ENCODE results near the gene PFKP.

The PFKP gene

DNA sequence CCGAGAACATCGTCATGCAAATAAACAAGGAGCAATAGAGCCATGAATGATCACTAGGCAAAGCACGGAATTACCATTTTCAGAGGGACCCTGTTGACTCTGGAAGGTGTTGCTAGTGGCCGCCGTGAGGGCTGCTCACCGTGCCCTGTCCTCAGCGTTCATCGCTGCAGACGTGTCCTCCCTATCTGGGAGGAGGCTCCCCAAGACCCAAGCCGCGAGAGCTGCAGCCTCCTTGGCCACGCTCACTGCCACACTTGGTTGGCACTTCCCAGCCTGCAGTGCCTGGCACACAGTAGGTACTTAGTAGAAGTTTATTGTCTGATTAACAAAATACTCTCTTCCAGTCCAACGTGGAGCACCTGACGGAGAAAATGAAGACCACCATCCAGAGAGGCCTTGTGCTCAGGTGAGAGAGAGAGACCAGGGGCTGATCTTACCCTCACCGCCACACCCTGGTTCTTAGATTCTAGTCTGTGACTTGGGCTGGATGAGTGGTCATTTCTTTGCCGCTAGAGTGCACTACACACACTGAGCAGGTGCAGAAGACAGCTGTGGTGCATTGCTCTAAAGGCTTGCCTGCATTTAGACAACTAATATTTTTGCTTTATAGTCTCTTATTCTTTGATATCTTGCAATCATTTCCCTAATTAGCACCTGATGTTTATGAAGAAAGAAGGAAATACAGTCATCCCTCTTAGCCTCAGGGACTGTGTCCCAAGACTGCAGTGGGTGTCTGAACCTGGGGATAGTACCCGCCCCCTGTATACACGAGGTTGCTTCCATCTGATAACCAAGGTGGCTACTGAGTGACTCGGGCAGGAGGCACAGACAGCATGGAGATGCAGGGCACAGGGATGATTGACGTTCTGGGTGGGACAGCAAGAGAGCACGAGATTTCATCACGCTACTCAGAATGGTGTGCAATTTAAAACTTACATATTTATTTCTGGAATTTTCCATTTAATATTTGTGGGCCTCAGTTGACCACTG is 65.0 kb downstream of the PFKP start:
- DNase-seq, result no peak
- H4K8ac ChIP-seq (ENCODE audit: low read depth, low read length), result no peak overlapping the region
- no peak overlapping the region for H3K27ac ChIP-seq (ENCODE audit: low read depth, low read length)
- H3K79me2 ChIP-seq (ENCODE audit: control insufficient read depth, insufficient read depth, low read length), result no peaks in the 10 kb centered on the region
- no peak overlapping the region for H4K5ac ChIP-seq (ENCODE audit: low read length)
- no peak overlapping the region for H3K9ac ChIP-seq (ENCODE audit: low read length)
- H3K36me3 ChIP-seq (ENCODE audit: control insufficient read depth, insufficient read depth, low read length), result peaks cover 20% of the 10 kb centered on the region
- H2BK5ac ChIP-seq (ENCODE audit: low read length), result no peak overlapping the region
- no peak overlapping the region for H3K18ac ChIP-seq (ENCODE audit: low read length)
- H3K4me2 ChIP-seq (ENCODE audit: low read length), result no peak overlapping the region
- H3K27me3 ChIP-seq (ENCODE audit: insufficient read depth, low read length, poor library complexity), result no peaks in the 10 kb centered on the region
- no peak overlapping the region for H2AK5ac ChIP-seq (ENCODE audit: low read length)
- no peak overlapping the region for H3K4me3 ChIP-seq (ENCODE audit: low read length)
- H2BK15ac ChIP-seq (replicated peaks; ENCODE audit: low read depth), result no peak overlapping the region
- H3K4me1 ChIP-seq (ENCODE audit: control insufficient read depth, low read depth, low read length), result no peaks in the 10 kb centered on the region
- no peaks in the 10 kb centered on the region for H3K79me1 ChIP-seq (ENCODE audit: low read length)
- no peak overlapping the region for H3K4ac ChIP-seq (ENCODE audit: low read depth, low read length)
- no CpG with 5 or more reads among the region's 22 CpGs for WGBS (ENCODE audit: extremely low coverage, insufficient coverage, low lambda C conversion rate)
- H3K23ac ChIP-seq (ENCODE audit: low read length), result no peak overlapping the region
- H2BK120ac ChIP-seq (ENCODE audit: low read depth, low read length), result no peak overlapping the region
- no peak overlapping the region for H3K56ac ChIP-seq (ENCODE audit: low read length)

DNA sequence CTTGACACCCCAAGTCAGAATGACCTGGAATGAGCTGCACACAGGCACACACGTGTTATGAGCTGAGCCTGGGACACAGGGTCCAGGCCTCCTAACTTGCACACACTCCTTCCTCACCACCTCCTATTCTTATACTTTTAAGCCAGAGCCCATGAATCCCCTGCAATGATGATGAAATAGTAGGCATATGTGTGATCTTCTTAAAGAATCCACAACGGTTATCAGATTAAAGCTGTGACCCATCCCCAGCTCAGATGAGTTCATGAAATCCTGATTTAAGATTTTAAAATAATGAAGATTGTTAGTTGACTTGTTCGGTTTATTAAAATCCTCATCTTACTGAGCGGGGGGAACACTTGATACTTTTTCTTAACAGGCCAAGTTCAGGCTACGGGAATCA is 66.6 kb downstream of the PFKP start:
- no peak overlapping the region for H3K18ac ChIP-seq (ENCODE audit: low read length)
- no peaks in the 10 kb centered on the region for H3K79me2 ChIP-seq (ENCODE audit: control insufficient read depth, insufficient read depth, low read length)
- H3K4ac ChIP-seq (ENCODE audit: low read depth, low read length), result no peak overlapping the region
- no peak overlapping the region for H3K4me3 ChIP-seq (ENCODE audit: low read length)
- no peak overlapping the region for H3K23ac ChIP-seq (ENCODE audit: low read length)
- no peaks in the 10 kb centered on the region for H3K79me1 ChIP-seq (ENCODE audit: low read length)
- no peak overlapping the region for H3K9ac ChIP-seq (ENCODE audit: low read length)
- H3K27me3 ChIP-seq (ENCODE audit: insufficient read depth, low read length, poor library complexity), result no peaks in the 10 kb centered on the region
- H3K4me2 ChIP-seq (ENCODE audit: low read length), result no peak overlapping the region
- H4K8ac ChIP-seq (ENCODE audit: low read depth, low read length), result no peak overlapping the region
- no peak overlapping the region for H2BK120ac ChIP-seq (ENCODE audit: low read depth, low read length)
- H2BK5ac ChIP-seq (ENCODE audit: low read length), result no peak overlapping the region
- peaks cover 27% of the 10 kb centered on the region for H3K36me3 ChIP-seq (ENCODE audit: control insufficient read depth, insufficient read depth, low read length)
- WGBS (ENCODE audit: extremely low coverage, insufficient coverage, low lambda C conversion rate), result no CpG with 5 or more reads among the region's 5 CpGs
- no peaks in the 10 kb centered on the region for H3K4me1 ChIP-seq (ENCODE audit: control insufficient read depth, low read depth, low read length)
- H3K56ac ChIP-seq (ENCODE audit: low read length), result no peak overlapping the region
- H3K27ac ChIP-seq (ENCODE audit: low read depth, low read length), result no peak overlapping the region
- no peak overlapping the region for H4K5ac ChIP-seq (ENCODE audit: low read length)
- H2BK15ac ChIP-seq (replicated peaks; ENCODE audit: low read depth), result no peak overlapping the region
- H2AK5ac ChIP-seq (ENCODE audit: low read length), result no peak overlapping the region
- DNase-seq, result no peak

DNA sequence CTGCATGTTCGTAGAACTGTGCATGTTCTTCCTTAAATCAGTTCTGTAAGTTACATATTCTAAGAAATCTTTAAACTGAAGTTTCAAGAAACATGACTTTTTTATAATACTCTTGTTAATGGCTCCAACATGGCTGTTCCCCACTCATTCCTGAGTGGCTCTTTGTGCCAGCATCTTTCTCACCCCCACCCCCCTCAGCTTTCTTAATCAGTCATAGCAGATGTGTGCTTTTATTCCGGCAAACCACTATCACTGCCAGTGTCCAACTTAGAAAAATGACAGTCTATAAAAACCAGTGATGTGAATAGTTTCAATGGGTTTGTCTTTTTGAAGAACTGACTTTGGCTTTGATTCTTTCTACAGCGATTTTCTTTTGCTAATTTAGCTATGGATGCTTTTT is 67.7 kb downstream of the PFKP start:
- peaks cover 27% of the 10 kb centered on the region for H3K36me3 ChIP-seq (ENCODE audit: control insufficient read depth, insufficient read depth, low read length)
- H4K5ac ChIP-seq (ENCODE audit: low read length), result no peak overlapping the region
- H2BK120ac ChIP-seq (ENCODE audit: low read depth, low read length), result no peak overlapping the region
- no peak overlapping the region for H3K56ac ChIP-seq (ENCODE audit: low read length)
- no peaks in the 10 kb centered on the region for H3K27me3 ChIP-seq (ENCODE audit: insufficient read depth, low read length, poor library complexity)
- no peak overlapping the region for H3K4me3 ChIP-seq (ENCODE audit: low read length)
- no peak overlapping the region for H3K4ac ChIP-seq (ENCODE audit: low read depth, low read length)
- no peaks in the 10 kb centered on the region for H3K4me1 ChIP-seq (ENCODE audit: control insufficient read depth, low read depth, low read length)
- no peaks in the 10 kb centered on the region for H3K79me2 ChIP-seq (ENCODE audit: control insufficient read depth, insufficient read depth, low read length)
- no peak overlapping the region for H3K27ac ChIP-seq (ENCODE audit: low read depth, low read length)
- H2AK5ac ChIP-seq (ENCODE audit: low read length), result no peak overlapping the region
- no peaks in the 10 kb centered on the region for H3K79me1 ChIP-seq (ENCODE audit: low read length)
- H2BK15ac ChIP-seq (replicated peaks; ENCODE audit: low read depth), result no peak overlapping the region
- H4K8ac ChIP-seq (ENCODE audit: low read depth, low read length), result no peak overlapping the region
- no peak overlapping the region for H3K23ac ChIP-seq (ENCODE audit: low read length)
- H3K4me2 ChIP-seq (ENCODE audit: low read length), result no peak overlapping the region
- DNase-seq, result no peak
- H2BK5ac ChIP-seq (ENCODE audit: low read length), result no peak overlapping the region
- no peak overlapping the region for H3K9ac ChIP-seq (ENCODE audit: low read length)
- H3K18ac ChIP-seq (ENCODE audit: low read length), result no peak overlapping the region
- WGBS (ENCODE audit: extremely low coverage, insufficient coverage, low lambda C conversion rate), result no CpG with 5 or more reads among the region's 3 CpGs

DNA sequence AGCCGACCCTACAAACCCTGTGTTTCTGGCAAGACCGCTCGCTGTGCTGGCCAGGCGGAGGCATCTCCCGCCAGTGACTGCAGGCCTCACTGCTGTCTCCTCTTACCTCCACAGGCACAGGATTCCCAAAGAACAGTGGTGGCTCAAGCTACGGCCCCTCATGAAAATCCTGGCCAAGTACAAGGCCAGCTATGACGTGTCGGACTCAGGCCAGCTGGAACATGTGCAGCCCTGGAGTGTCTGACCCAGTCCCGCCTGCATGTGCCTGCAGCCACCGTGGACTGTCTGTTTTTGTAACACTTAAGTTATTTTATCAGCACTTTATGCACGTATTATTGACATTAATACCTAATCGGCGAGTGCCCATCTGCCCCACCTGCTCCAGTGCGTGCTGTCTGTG is 69.0 kb downstream of the PFKP start:
- no peak for DNase-seq
- Histone ChIP-seq H4K8ac (ENCODE audit: low read depth, low read length) (no peak overlapping the region), H2BK120ac (ENCODE audit: low read depth, low read length) (no peak overlapping the region), H3K4me2 (ENCODE audit: low read length) (no peak overlapping the region), H3K27ac (ENCODE audit: low read depth, low read length) (no peak overlapping the region), H3K9ac (ENCODE audit: low read length) (no peak overlapping the region), H2BK5ac (ENCODE audit: low read length) (no peak overlapping the region), H3K36me3 (ENCODE audit: control insufficient read depth, insufficient read depth, low read length) (peaks cover 25% of the 10 kb centered on the region), H3K4ac (ENCODE audit: low read depth, low read length) (no peak overlapping the region), H3K23ac (ENCODE audit: low read length) (no peak overlapping the region), H3K4me3 (ENCODE audit: low read length) (no peak overlapping the region), H3K18ac (ENCODE audit: low read length) (no peak overlapping the region), H3K56ac (ENCODE audit: low read length) (no peak overlapping the region), H3K4me1 (ENCODE audit: control insufficient read depth, low read depth, low read length) (no peaks in the 10 kb centered on the region), H2AK5ac (ENCODE audit: low read length) (no peak overlapping the region), H3K79me2 (ENCODE audit: control insufficient read depth, insufficient read depth, low read length) (no peaks in the 10 kb centered on the region), H2BK15ac (replicated peaks; ENCODE audit: low read depth) (no peak overlapping the region), H3K79me1 (ENCODE audit: low read length) (no peaks in the 10 kb centered on the region), H4K5ac (ENCODE audit: low read length) (no peak overlapping the region), H3K27me3 (ENCODE audit: insufficient read depth, low read length, poor library complexity) (no peaks in the 10 kb centered on the region)
- WGBS (ENCODE audit: extremely low coverage, insufficient coverage, low lambda C conversion rate), result no CpG with 5 or more reads among the region's 14 CpGs

DNA sequence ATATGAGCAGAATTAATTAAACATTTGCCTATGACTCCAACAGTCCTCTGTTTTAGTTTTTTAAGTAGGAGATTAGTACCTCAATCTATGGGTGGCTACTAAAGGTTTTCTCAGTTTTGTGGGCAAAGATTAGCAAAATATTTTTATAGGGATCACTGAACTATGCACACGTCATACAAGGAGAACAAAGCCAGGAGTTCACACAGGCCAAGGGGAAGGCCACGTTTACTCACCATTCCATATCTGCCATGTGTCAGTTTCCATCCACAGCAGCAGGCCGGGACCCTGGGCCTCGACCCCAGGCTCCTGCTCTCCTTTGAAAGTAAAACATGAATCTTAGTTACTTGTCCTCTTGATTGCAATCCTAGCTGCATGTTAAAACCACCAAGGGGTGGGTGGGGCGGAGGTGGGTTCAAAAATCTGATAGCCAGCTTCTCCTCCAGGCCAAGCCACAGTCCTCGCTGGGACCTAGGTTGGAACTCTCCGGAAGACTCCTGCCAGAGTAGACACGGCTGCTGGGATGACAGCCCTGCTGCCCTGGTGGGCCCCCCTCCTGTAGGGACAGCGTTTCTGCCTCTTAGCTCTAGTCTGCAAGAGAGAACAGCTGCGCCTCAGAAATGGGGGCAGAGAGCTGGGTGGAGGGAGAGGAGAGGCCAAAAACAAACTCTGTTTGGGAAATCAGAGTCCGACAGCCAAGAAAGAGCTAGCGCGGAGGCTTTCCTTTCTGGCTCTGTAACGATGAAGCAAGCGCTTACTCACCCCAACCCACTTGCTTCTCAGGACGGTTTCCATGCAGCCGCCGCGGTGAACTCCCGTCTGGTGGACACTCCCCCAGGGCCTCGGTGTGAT is 69.6 kb downstream of the PFKP start:
- no peak overlapping the region for H2BK15ac ChIP-seq (replicated peaks; ENCODE audit: low read depth)
- no peak overlapping the region for H3K9ac ChIP-seq (ENCODE audit: low read length)
- no peak overlapping the region for H3K4ac ChIP-seq (ENCODE audit: low read depth, low read length)
- H3K4me1 ChIP-seq (ENCODE audit: control insufficient read depth, low read depth, low read length), result no peaks in the 10 kb centered on the region
- no peak overlapping the region for H4K8ac ChIP-seq (ENCODE audit: low read depth, low read length)
- DNase-seq, result no peak
- H2BK120ac ChIP-seq (ENCODE audit: low read depth, low read length), result no peak overlapping the region
- no peaks in the 10 kb centered on the region for H3K79me1 ChIP-seq (ENCODE audit: low read length)
- H3K36me3 ChIP-seq (ENCODE audit: control insufficient read depth, insufficient read depth, low read length), result peaks cover 22% of the 10 kb centered on the region
- H3K4me3 ChIP-seq (ENCODE audit: low read length), result no peak overlapping the region
- H3K56ac ChIP-seq (ENCODE audit: low read length), result no peak overlapping the region
- H3K27ac ChIP-seq (ENCODE audit: low read depth, low read length), result no peak overlapping the region
- no peak overlapping the region for H3K4me2 ChIP-seq (ENCODE audit: low read length)
- no peaks in the 10 kb centered on the region for H3K79me2 ChIP-seq (ENCODE audit: control insufficient read depth, insufficient read depth, low read length)
- H2BK5ac ChIP-seq (ENCODE audit: low read length), result no peak overlapping the region
- WGBS (ENCODE audit: extremely low coverage, insufficient coverage, low lambda C conversion rate), result no CpG with 5 or more reads among the region's 21 CpGs
- H4K5ac ChIP-seq (ENCODE audit: low read length), result no peak overlapping the region
- no peak overlapping the region for H2AK5ac ChIP-seq (ENCODE audit: low read length)
- H3K18ac ChIP-seq (ENCODE audit: low read length), result no peak overlapping the region
- H3K27me3 ChIP-seq (ENCODE audit: insufficient read depth, low read length, poor library complexity), result no peaks in the 10 kb centered on the region
- H3K23ac ChIP-seq (ENCODE audit: low read length), result no peak overlapping the region
